Skeletal muscle tissue (tissue), 4 donors: ENCODE data around the gene AHRR. TPM values are rescaled to one million over a fixed set of nuclear protein-coding genes. Genes with fewer than 3 reads are reported as not detected.

ENCODE experiments used
- H3K27ac ChIP-seq: one replicate; pipeline ENCODE4 v1.7.0; 2013; ENCODE audit warnings: mild to moderate bottlenecking, low read depth, low read length, inconsistent platforms
- H3K27me3 ChIP-seq, 3 donors: one replicate each; pipeline ENCODE4 v1.7.0; 2013; ENCODE audit warnings: low read length in 3 of 3; ENCODE audit not compliant: control insufficient read depth in 3 of 3, insufficient read depth in 3 of 3
- H3K36me3 ChIP-seq, 3 donors: one replicate each; pipeline ENCODE4 v1.7.0; 2013; ENCODE audit warnings: low read length in 3 of 3; ENCODE audit not compliant: control insufficient read depth in 3 of 3, insufficient read depth in 3 of 3
- H3K4me1 ChIP-seq, 3 donors: one replicate each; pipeline ENCODE4 v1.7.0; 2013; ENCODE audit warnings: low read length in 3 of 3, mild to moderate bottlenecking in 3 of 3; ENCODE audit not compliant: control insufficient read depth in 3 of 3, insufficient read depth in 3 of 3
- H3K4me3 ChIP-seq, 3 donors: one replicate each; pipeline ENCODE4 v1.7.0; 2013; ENCODE audit warnings: low read length in 3 of 3
- H3K9ac ChIP-seq, 3 donors: one replicate each; pipeline ENCODE4 v1.7.0; 2013; ENCODE audit warnings: low read length in 3 of 3, mild to moderate bottlenecking in 3 of 3, moderate library complexity in 2 of 3, low read depth in 1 of 3
- H3K9me3 ChIP-seq, 3 donors: one replicate each; pipeline ENCODE4 v1.7.0; 2013; ENCODE audit warnings: low read length in 3 of 3; ENCODE audit not compliant: control insufficient read depth in 3 of 3
- total RNA-seq: library from RNA; depleted of rRNA; stranded (reverse); fragments of >200 nt; gene quantifications from one replicate; pipeline ENCODE4 v1.2.3, GENCODE V29; 2014
- donor health status: Osteomylitis.

AHRR gene
- total RNA-seq, 1 donor from 2014 or later, result 1.0 TPM

DNA sequence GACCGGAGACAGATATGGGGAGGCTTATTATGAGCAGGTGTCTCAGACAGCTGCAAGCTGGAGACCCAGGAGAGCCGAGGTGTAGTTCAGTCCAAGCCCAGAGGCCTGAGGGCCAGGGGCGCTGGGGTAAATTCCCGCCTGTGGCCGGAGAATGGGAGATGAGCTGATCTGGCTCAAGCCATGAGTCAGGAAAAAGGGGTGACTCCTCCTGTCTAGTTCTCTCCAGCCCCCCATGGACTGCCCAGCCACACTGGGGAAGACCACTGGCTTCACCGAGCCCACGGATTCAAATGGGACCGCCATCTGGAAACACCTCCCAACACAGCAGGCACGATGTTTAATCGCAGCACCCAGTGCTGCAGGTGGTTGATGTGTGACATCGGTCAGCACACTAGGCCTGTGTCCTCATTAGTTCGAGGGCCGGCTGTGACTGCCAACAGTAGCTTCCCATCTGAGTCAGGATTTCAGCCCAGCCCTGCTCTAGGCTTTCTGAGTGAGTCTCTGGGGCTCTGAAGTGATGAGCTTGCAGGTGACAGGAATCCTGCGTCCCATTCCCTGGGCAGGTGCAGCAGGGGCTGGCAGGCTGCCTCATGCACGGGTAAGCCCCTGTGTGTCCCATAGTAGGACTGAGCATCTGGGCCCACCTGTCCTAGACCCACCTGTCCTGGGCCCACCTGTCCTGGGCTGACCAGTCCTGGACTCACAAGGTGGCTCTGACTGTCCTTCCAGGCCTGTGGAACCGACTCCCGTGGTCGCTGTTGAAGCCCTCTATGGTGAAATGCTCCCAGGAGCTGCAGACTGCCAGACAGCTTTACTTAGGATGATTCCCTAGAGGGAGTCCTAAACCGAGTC is 49.7 kb downstream of the AHRR start:
- Histone ChIP-seq H3K36me3 (no peaks in the 10 kb centered on the region), H3K9ac (no peak overlapping the region), H3K27ac (no peak overlapping the region), H3K9me3 (peaks cover 0 to under 1% (median 0%) of the 10 kb centered on the region in 3 donors), H3K27me3 (peaks cover 21 to 42% (median 23%) of the 10 kb centered on the region in 3 donors), H3K4me1 (peaks cover 0 to 3% (median 2%) of the 10 kb centered on the region in 3 donors), H3K4me3 (no peak overlapping the region)

GRCh38 chr5:371811-372555 is 50.5 kb downstream of the AHRR start:
- Histone ChIP-seq H3K4me1 (peaks cover 0 to 3% (median 2%) of the 10 kb centered on the region in 3 donors), H3K27me3 (peaks cover 21 to 42% (median 23%) of the 10 kb centered on the region in 3 donors), H3K9ac (no peak overlapping the region), H3K9me3 (no peaks in the 10 kb centered on the region), H3K27ac (no peak overlapping the region), H3K36me3 (no peaks in the 10 kb centered on the region), H3K4me3 (no peak overlapping the region)

DNA sequence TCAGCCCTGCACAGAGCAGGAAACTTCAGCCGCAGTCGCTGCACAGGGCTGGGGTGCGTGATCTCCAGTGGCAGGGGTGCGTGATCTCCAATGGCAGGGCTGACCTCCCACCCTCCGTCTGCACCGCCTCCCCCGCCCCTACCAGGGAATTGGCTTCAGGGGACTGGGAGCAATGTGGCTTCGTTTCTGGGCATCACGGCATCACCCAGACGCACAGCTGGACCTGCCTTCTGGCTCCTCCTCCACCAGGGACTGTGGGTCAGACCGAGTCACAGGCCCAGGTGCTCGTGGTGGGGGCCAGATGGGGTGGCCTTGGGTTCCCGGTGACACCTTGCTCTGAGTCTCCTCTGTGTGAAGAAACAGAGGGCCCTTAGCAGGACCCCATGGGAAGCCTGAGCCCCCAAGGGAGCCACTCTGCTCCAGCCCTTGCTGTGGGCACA is 51.1 kb downstream of the AHRR start:
- H3K27me3 ChIP-seq, result peaks cover 21 to 42% (median 23%) of the 10 kb centered on the region in 3 donors
- H3K4me3 ChIP-seq, result no peak overlapping the region
- no peaks in the 10 kb centered on the region for H3K9me3 ChIP-seq
- peaks cover 0 to 3% (median 2%) of the 10 kb centered on the region in 3 donors for H3K4me1 ChIP-seq
- H3K27ac ChIP-seq, result no peak overlapping the region
- H3K9ac ChIP-seq, result no peak overlapping the region
- H3K36me3 ChIP-seq, result no peaks in the 10 kb centered on the region

GRCh38 chr5:372996-373709 is 51.6 kb downstream of the AHRR start:
- Histone ChIP-seq H3K4me3 (no peak overlapping the region), H3K9ac (no peak overlapping the region), H3K27me3 (peaks cover 21 to 42% (median 23%) of the 10 kb centered on the region in 3 donors), H3K27ac (no peak overlapping the region), H3K9me3 (no peaks in the 10 kb centered on the region), H3K4me1 (peaks cover 0 to 3% (median 2%) of the 10 kb centered on the region in 3 donors), H3K36me3 (no peaks in the 10 kb centered on the region)

DNA sequence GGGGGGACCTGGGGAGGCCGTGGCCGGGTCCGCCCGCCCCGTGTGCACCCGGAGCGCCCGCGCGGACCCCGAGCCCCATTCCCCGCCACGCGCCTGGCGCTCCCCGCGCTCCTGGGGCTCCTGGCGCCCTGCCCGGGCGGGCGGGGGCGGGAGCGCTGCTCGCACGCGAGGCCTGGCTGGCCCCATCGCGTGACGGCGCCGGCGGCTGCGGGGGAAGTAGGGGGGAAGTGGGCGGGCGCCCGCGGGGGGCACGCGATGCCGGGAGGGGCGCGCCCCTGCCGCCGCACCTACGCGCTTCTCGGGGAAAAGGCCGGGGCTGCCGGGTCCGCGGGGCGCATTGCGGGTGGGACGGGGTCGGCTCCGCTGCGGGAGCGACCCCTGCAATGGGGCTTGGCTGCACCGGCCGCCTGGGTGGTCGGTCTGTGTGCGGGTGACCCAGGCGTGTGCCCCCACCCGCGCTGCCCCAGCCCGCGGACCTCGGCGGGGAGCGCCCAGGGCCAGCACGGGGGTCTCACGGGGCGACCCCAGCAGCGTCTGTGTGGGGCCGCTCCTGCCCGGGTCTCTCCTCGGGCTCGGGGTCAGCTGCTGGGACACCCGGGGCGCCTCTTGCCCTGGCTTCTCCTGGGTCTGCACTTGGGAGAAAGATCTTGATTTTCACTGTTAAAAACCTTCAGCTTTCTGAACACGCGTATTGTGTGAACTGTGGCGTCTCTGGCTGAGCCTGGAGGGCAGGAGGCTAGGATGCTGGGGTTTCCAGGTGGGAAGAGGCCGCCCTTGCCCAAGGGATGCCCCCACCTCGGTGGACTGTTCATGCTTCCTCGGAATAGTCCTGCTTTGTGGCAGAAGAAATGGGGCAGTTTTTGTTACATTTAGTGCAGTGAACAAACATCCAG is 52.4 kb downstream of the AHRR start:
- Histone ChIP-seq H3K36me3 (no peaks in the 10 kb centered on the region), H3K4me1 (peaks cover 0 to 3% (median 2%) of the 10 kb centered on the region in 3 donors), H3K9me3 (no peaks in the 10 kb centered on the region), H3K27ac (no peak overlapping the region), H3K9ac (peak overlapping the region in 1 of 3 donors; percentile 16), H3K4me3 (no peak overlapping the region), H3K27me3 (peaks cover 21 to 39% (median 23%) of the 10 kb centered on the region in 3 donors)

GRCh38 chr5:374631-375335 is 53.3 kb downstream of the AHRR start:
- Histone ChIP-seq H3K36me3 (no peaks in the 10 kb centered on the region), H3K9me3 (no peaks in the 10 kb centered on the region), H3K9ac (no peak overlapping the region), H3K27me3 (peaks cover 18 to 34% (median 21%) of the 10 kb centered on the region in 3 donors), H3K4me3 (no peak overlapping the region), H3K27ac (no peak overlapping the region), H3K4me1 (peaks cover 0 to 2% (median 0%) of the 10 kb centered on the region in 3 donors)

DNA sequence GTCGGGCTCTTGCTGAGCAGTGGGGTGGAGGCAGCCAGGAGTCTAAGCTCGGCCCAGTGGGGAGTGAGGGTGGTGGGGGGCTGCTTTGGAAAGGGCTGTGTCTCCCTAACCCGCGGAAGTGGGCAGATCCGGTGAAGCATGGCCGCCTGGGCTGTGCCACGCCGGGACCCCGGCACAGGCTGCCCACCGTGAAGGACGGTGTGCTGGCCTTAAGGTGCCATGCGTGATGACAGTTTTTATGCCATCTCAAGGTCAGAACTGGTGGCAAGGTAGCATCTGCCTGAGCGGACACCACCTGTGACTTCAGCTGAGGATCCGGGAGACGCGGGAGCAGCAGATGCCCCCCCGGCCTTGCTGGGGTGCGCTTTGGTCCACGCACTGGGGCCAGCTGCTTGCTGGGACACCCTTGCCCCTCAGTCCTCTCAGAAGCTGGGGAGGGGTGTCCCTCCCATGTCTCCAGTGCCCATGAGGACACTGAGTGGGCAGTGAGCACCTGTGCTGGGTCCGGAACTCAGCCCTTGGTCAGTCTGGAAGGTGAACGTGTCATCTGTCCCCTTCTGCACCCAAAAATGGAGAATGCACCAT is 53.9 kb downstream of the AHRR start:
- Histone ChIP-seq H3K4me3 (no peak overlapping the region), H3K27ac (no peak overlapping the region), H3K9me3 (no peaks in the 10 kb centered on the region), H3K27me3 (peaks cover 18 to 34% (median 21%) of the 10 kb centered on the region in 3 donors), H3K4me1 (peaks cover 0 to 2% (median 0%) of the 10 kb centered on the region in 3 donors), H3K36me3 (no peaks in the 10 kb centered on the region), H3K9ac (no peak overlapping the region)

GRCh38 chr5:375921-376798 is 54.6 kb downstream of the AHRR start:
- Histone ChIP-seq H3K36me3 (no peaks in the 10 kb centered on the region), H3K27me3 (peaks cover 18 to 34% (median 21%) of the 10 kb centered on the region in 3 donors), H3K9ac (no peak overlapping the region), H3K9me3 (no peaks in the 10 kb centered on the region), H3K4me1 (peaks cover 0 to 2% (median 0%) of the 10 kb centered on the region in 3 donors), H3K4me3 (no peak overlapping the region), H3K27ac (no peak overlapping the region)
